Breast epithelium (tissue), 4 donors: ENCODE measurements around the gene TBC1D9B. TPM values are rescaled to one million over a fixed set of nuclear protein-coding genes. Genes with fewer than 3 reads are reported as not detected.

Experiments used
- DNase-seq, 2 donors: peaks; one replicate each; pipeline ENCODE4 v3.0.0-alpha.2; 2019; ENCODE audit warnings: low spot score in 2 of 2
- H3K27ac ChIP-seq, 2 donors: fragments of 200-600 bp; sonication (generic) in 1 of 2; one replicate each; pipeline ENCODE4 v1.5.1; 2016 to 2019; ENCODE audit warnings: mild to moderate bottlenecking in 1 of 2
- H3K27me3 ChIP-seq, 2 donors: fragments of 200-600 bp; sonication (generic) in 1 of 2; one replicate each; pipeline versions ENCODE4 v1.5.1 to v1.6.0; 2017 to 2019; ENCODE audit warnings: control low read depth in 1 of 2, mild to moderate bottlenecking in 1 of 2
- H3K36me3 ChIP-seq: fragments of 200-600 bp; one replicate; pipeline ENCODE4 v1.5.1; 2019
- H3K4me1 ChIP-seq, 2 donors: fragments of 200-600 bp; sonication (generic); one replicate each; pipeline ENCODE4 v1.5.1; 2016 to 2019; ENCODE audit warnings: control low read depth in 1 of 2
- H3K4me3 ChIP-seq, 3 donors: fragments of 200-600 bp; sonication (generic); 1 replicate in 2 of 3; 2 replicates in 1 of 3; pipeline ENCODE4 v1.5.1; 2016 to 2019; ENCODE audit warnings: mild to moderate bottlenecking in 3 of 3, moderate library complexity in 2 of 3
- H3K9me3 ChIP-seq, 2 donors: fragments of 200-600 bp; sonication (generic) in 1 of 2; one replicate each; pipeline ENCODE4 v1.5.1; 2016 to 2019; ENCODE audit warnings: control low read depth in 1 of 2
- POLR2A ChIP-seq: fragments of 450-650 bp; IDR thresholded peaks from one replicate; pipeline ENCODE4 v1.6.1; 2016; ENCODE audit warnings: antibody characterized with exemption, mild to moderate bottlenecking, moderate library complexity
- POLR2AphosphoS5 ChIP-seq, 3 donors: sonication (generic); formaldehyde crosslinking; IDR thresholded peaks; one replicate each; pipeline ENCODE4 v1.6.1; 2017; ENCODE audit warnings: antibody characterized with exemption in 3 of 3
- intact Hi-C: fragments of 100-400 bp; cut with DNase I; formaldehyde crosslinking; loops from one replicate; pipeline ENCODE4 v1.15.1; 2023; ENCODE audit warnings: low total_unique reads
- total RNA-seq, 3 donors: library from RNA; depleted of rRNA; stranded (reverse); fragments of >200 nt; gene quantifications; one replicate each; pipeline ENCODE4 v1.1.0, GENCODE V29; 2016
- TF ChIP-seq, protein P1 (sequence below), 3 donors: fragments of 450-650 bp; IDR thresholded peaks; one replicate each; pipeline ENCODE4 v1.5.1; 2016 to 2017; ENCODE audit warnings: antibody characterized with exemption in 3 of 3, mild to moderate bottlenecking in 3 of 3, moderate library complexity in 3 of 3

TBC1D9B gene
- total RNA-seq, 3 donors from 2014 or later = 73.5 to 143 (median 105) TPM

DNA sequence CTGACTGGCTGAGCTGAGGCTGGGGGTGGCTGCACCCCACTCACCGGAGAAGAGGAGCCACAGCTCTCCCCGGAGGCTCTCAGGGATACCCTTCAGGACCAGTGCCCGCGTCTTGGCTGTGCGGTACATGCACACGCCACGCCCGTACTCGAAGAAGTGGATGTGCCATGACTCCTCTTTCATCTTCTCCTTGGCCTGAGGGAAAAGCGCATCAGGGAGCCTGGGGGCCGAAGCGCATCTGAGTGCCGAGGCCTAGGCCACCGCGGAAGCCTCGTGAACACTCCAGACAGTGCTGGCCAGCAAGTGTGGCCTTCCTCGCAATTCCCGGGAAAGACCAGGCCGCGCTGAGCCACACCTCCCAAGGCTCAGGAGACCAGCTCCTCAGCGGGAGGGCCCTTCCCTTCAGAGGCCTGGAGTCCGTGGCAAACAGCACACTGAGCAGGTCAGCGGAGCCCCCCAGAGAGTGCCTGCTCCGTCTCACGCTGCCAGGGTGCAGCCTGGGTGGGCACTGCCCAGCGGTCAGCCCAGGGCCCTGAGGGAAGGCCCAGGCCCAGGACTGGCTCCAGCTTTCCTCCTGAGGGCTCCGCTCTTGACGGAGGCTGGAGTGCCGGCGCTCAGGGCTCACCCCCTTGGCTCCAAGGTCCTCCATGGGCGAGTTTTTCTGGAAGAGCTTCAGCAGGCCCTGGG lies 28.6 kb downstream of the TBC1D9B start:
- Histone ChIP-seq H3K27ac (no peak overlapping the region), H3K9me3 (peaks cover 11 to 19% of the 10 kb centered on the region in 2 donors), H3K36me3 (peaks cover 10% of the 10 kb centered on the region), H3K27me3 (no peaks in the 10 kb centered on the region), H3K4me3 (no peak overlapping the region), H3K4me1 (no peaks in the 10 kb centered on the region)
- intact Hi-C loops = loop anchor here (5.0 kb wide), 1 partner anchor 1192 kb away; no protein-coding TSS in a partner anchor
- TF ChIP-seq POLR2AphosphoS5 (IDR thresholded peaks at IDR 0.05) (no peak), POLR2A (no peak)
- TF ChIP-seq, protein P1, sequence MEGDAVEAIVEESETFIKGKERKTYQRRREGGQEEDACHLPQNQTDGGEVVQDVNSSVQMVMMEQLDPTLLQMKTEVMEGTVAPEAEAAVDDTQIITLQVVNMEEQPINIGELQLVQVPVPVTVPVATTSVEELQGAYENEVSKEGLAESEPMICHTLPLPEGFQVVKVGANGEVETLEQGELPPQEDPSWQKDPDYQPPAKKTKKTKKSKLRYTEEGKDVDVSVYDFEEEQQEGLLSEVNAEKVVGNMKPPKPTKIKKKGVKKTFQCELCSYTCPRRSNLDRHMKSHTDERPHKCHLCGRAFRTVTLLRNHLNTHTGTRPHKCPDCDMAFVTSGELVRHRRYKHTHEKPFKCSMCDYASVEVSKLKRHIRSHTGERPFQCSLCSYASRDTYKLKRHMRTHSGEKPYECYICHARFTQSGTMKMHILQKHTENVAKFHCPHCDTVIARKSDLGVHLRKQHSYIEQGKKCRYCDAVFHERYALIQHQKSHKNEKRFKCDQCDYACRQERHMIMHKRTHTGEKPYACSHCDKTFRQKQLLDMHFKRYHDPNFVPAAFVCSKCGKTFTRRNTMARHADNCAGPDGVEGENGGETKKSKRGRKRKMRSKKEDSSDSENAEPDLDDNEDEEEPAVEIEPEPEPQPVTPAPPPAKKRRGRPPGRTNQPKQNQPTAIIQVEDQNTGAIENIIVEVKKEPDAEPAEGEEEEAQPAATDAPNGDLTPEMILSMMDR (IDR thresholded peaks at IDR 0.05) = no peak
- peak in 1 of 2 donors; percentile 31 for DNase-seq

DNA sequence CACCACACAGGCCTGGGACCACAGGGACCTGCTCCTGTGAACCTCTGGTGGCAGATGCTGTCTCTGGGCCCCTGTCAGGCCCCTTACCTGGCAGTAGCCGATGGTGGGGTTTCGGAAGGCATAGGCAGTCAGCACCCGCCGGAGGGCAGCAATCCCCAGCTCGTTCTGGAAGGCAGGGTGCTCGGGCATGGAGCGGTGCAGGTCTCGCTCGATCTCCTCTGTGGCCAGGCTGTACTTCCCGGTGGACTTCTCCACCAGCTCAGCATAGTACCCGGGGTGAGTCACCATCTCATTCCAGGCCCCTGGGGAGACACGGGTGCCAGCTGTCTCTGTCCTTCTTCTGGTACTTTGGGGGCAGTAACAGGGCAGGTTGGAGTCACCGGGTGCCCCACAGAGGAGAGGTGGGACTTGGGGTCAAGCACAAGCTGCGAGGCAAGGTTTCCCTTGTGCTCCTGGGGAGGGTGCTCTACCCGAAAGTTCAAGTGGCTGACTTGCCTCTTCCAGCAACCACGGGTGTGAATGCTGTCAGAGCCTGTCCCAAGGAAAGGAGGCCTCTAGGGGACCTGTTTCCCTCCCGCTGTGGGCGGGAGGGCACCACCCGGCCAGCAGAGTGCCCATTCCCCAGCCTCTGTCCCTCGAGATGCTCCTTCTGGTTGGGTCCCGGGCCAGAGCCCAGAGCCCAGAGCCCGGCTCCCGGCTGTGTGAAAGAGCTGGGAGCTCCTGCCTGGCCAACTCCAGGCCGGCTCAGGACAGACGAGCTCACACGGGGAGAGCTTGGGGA lies 29.3 kb downstream of the TBC1D9B start:
- no peak overlapping the region for H3K27ac ChIP-seq
- DNase-seq = peak in 1 of 2 donors; percentile 34
- intact Hi-C loops = loop anchor here (5.0 kb wide), 1 partner anchor 1191 kb away; no protein-coding TSS in a partner anchor
- peaks cover 7 to 12% of the 10 kb centered on the region in 2 donors for H3K9me3 ChIP-seq
- no peak for TF ChIP-seq POLR2A
- TF ChIP-seq, protein P1 (IDR thresholded peaks at IDR 0.05) = no peak
- no peak for TF ChIP-seq POLR2AphosphoS5 (IDR thresholded peaks at IDR 0.05)
- H3K36me3 ChIP-seq = peaks cover 9% of the 10 kb centered on the region
- H3K27me3 ChIP-seq = no peaks in the 10 kb centered on the region
- no peak overlapping the region for H3K4me3 ChIP-seq
- H3K4me1 ChIP-seq = no peaks in the 10 kb centered on the region

DNA sequence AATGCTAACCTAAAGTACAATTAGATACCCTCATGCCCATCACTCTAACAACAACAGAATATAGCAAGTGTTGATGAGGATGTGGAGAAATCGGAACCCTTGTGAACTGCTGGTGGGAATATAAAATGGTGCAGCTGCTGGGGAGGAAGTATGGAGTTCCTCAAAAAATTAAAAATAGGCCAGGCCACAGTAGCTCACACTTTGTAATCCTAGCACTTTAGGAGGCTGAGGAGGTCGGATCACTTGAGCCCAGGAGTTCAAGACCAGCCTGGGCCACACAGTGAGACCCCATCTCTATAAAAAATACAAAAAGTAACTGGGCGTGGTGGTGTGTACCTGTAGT lies 31.1 kb downstream of the TBC1D9B start:
- H3K36me3 ChIP-seq = peaks cover 9% of the 10 kb centered on the region
- intact Hi-C loops = loop anchor here (5.0 kb wide), 1 partner anchor 1189 kb away; no protein-coding TSS in a partner anchor
- no peak for DNase-seq
- H3K27ac ChIP-seq = no peak overlapping the region
- TF ChIP-seq POLR2A (no peak), POLR2AphosphoS5 (IDR thresholded peaks at IDR 0.05) (no peak)
- TF ChIP-seq, protein P1 (IDR thresholded peaks at IDR 0.05) = no peak
- H3K27me3 ChIP-seq = no peaks in the 10 kb centered on the region
- no peaks in the 10 kb centered on the region for H3K4me1 ChIP-seq
- H3K9me3 ChIP-seq = no peaks in the 10 kb centered on the region
- no peak overlapping the region for H3K4me3 ChIP-seq

DNA sequence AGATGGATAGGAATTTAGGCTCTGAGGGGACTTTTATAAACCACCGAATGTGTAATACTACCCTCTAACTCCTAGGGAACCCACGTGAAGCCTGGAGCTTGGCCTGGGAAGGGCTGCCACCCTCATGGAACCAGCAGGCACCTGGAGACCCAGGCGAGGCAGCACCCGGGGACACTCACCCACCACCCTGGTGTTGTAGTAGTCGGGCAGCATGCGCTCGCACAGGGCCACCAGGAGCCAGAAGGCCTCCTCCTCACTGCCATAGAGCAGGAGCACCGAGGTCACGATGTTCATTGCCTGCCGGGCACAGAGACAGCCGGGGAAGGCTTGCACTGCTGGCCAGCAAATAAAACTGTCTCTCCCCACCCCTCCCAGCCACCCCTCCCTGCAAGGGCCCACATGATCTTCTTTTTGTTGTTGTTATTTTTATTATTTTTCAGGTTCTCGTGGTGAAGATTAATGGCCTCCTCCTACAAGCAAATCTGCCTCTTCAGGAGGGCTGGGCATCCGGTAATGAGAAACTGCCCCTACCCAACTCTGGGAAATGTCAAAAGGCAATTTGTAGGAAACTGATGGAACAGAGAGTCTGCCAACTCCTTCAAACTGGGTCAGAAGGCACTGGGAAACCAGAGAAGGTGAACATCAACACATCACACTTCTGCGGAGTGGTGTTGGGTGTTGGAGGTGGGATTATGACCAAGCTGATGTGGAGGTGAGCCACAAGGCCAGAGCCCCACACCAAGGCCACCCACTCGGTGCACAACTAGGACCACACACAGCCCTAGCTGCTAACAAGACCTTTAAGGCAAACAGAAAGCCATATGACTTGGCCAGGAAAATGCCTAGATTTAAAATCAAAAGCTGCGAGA lies 31.7 kb downstream of the TBC1D9B start:
- Histone ChIP-seq H3K27ac (no peak overlapping the region), H3K27me3 (no peaks in the 10 kb centered on the region), H3K4me1 (no peaks in the 10 kb centered on the region), H3K36me3 (peaks cover 9% of the 10 kb centered on the region), H3K4me3 (no peak overlapping the region), H3K9me3 (no peaks in the 10 kb centered on the region)
- intact Hi-C loops = loop anchor here (5.0 kb wide), 1 partner anchor 1189 kb away; no protein-coding TSS in a partner anchor
- DNase-seq = no peak
- TF ChIP-seq, protein P1 (IDR thresholded peaks at IDR 0.05) = no peak
- no peak for TF ChIP-seq POLR2A
